ENCODE results near the gene CHRNA9.

- TF ChIP-seq CTCF (conservative IDR thresholded peaks at IDR 0.05; ENCODE audit: low read length) (peak; percentile 66), EZH2phosphoT487 (IDR thresholded peaks at IDR 0.05; ENCODE audit: borderline replicate concordance, low read depth, low read length) (no peak)
Measured at GRCh38 chr4:40307627-40308497, 27.3 kb upstream of the CHRNA9 start.
